Bronchial smooth muscle cell (primary cell): ENCODE data around the gene GPANK1. TPM values are rescaled to one million over a fixed set of nuclear protein-coding genes. Genes with fewer than 3 reads are reported as not detected.

Experiments
- total RNA-seq: library from RNA; depleted of rRNA; stranded (reverse); fragments of >200 nt; gene quantifications from 2 replicates; pipeline ENCODE4 v1.2.1, GENCODE V29; 2014

GPANK1 gene
- 12.2 and 14.3 TPM in 2 replicates for total RNA-seq

DNA sequence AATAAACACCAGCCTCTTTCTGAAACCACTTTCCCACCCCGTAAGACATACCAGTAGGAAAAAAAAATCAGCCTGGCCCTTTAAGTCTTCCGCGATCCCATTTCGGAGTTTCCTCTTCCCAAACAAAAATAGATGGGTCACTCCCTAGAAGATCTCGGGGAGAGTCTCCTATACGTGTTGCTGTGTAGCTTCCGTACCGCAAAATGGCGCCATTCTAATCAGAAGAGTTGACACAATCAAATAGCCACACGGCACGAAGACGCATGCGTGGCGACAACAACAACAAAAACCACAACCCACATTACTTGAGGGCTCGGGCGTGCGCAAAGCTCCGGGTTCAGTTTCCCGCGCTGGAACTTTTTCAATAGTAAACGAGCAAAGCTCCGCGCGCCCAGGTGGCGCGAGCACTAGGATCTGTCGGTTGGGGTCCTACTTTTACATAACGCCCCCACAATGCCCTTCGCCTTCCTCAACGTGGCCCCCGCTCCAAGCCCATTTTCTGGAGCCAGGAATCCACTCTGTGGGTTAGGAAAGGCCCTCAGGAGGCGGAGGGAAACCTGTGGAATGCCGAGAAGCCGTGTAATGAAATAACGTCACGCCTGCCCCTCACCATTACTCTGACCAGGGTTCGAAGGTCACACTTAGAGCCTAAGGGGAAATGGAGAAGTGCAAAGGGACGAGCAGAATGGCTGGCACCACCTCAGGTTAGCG lies at the start of gene GPANK1:
Gene GPANK1, minus strand, starts transcription at position 208 of the 711 bp plus-strand sequence. CDS start 519 bp downstream, outside the sequence.

DNA sequence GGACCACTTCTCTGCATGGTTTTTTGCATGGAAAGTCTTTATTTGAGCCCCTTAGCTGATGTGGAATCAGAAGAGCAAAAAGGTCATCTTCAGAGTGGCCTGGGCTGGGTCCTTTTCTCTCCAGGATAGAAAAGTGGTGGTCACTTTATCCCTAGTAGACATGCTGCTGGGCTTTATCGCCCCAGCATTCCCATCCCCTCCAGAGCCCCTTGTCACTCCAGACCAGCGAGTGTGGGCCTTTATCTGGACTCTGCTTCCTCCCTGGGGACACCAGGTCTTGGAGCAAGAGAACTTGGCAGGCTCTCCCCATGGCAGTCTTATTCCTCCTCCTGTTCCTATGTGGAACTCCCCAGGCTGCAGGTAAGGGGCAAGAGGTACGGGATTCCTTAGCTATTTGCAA lies 41.8 kb upstream of the GPANK1 start, which contains the start of gene LY6G6F:
Gene LY6G6F, plus strand, starts transcription at position 268 of the 400 bp plus-strand sequence. Its CDS starts 41 bp downstream, at position 309.

DNA sequence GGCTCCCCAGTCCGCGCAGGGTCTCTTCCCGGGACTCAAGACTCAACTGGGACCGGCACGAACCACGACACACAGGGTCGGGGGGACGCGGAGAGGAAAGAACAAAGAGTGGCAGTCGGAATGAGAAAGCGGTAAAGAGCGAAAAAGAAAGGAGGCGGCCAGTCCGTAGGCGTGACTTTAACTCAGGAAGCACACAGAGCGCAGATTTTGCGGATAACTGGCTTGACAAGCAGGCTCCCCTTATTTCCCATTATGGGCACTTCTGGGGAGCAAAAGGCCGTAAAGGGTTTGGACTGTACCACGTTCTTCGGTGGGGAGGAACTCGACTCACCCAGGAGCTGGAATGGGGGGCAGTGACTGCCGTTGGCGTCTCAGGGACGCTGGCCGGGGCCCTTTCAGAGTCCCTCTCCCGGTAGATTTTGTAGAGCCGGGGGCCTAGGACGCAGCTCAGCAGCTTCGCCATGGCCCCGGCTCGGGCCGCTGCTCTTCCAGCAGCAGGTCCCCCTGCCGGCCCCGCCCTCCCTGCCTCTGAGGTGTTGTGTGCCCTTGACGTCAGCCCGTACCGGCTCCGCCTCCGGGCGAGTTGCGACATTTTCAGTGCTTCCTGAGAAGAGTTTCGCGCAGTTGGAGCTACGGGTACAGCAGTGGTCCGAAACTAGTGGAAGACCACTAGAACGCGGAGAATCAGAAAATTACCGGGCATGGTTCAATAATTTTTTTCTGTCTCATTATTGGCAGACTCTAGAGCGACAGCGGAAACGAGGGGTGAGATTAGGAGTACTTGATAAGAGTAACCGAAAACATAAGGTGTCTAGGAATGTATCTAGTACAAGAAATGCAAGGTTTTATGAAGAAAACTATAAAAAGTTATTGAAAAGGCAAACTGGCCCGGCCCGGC lies 38.3 kb upstream of the GPANK1 start, which contains the start of gene ABHD16A:
Gene ABHD16A, minus strand, starts transcription at position 506 of the 898 bp plus-strand sequence. Its CDS starts 43 bp downstream, at position 463.

DNA sequence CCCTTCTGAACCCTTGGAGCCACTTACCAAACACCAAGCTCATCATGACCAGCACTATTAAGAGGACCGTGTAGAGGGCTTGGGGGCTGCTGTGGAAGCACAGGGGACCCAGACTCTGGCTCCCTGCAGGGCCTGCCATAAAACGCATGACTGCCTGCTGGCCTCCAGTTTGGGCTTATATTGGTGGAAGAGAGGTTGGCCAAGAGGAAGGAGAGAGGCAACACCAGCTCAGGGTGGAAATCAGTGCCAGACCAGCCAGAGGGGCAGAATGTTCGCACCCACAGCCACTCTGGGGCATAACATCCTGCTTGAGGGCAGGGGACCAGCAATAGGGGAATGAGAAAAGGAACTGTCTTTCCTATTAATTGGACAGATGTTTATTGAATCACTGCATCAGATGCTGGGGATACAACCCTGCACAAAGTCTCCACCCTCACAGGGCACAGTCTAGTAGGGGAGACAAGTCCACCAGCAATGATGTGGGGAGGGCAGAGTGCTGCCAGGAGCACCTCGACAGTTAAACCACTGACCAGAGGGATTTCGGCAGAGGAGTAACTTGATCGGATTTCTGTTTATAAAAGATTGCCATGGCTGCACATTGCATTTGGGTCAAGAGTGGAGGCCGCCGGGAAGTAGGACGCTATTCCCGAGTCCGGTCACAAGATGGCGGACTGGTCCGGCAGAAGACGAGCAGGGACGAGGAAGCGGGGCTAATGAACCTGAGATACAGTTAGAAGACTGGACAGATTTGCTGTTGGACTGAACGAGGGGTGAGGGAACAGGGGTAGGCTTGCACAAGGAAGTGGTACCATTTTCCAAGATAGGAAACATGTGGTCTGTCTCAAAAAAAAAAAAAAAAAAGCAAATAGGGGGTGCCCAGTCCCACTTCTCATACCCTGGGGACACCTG lies 15.7 kb upstream of the GPANK1 start, which contains the start of gene LY6G5C:
Gene LY6G5C, minus strand, starts transcription at position 842 of the 909 bp plus-strand sequence. Its CDS starts 694 bp downstream, at position 148.

DNA sequence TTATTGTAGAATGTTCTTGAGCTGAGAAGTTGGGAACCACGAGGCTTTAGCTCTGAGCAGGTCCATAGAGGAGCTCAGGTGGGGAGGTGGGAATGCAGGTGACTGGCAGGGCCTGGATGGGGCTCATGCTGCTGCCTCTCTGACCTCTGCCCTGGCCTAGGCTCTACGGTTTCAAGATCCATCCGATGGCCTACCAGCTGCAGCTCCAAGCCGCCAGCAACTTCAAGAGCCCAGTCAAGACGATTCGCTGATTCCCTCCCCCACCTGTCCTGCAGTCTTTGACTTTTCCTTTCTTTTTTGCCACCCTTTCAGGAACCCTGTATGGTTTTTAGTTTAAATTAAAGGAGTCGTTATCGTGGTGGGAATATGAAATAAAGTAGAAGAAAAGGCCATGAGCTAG lies 4.9 kb upstream of the GPANK1 start, which contains the start of gene LY6G5B:
Gene LY6G5B, plus strand, starts transcription at position 301 of the 400 bp plus-strand sequence. CDS start 975 bp downstream, outside the sequence.

DNA sequence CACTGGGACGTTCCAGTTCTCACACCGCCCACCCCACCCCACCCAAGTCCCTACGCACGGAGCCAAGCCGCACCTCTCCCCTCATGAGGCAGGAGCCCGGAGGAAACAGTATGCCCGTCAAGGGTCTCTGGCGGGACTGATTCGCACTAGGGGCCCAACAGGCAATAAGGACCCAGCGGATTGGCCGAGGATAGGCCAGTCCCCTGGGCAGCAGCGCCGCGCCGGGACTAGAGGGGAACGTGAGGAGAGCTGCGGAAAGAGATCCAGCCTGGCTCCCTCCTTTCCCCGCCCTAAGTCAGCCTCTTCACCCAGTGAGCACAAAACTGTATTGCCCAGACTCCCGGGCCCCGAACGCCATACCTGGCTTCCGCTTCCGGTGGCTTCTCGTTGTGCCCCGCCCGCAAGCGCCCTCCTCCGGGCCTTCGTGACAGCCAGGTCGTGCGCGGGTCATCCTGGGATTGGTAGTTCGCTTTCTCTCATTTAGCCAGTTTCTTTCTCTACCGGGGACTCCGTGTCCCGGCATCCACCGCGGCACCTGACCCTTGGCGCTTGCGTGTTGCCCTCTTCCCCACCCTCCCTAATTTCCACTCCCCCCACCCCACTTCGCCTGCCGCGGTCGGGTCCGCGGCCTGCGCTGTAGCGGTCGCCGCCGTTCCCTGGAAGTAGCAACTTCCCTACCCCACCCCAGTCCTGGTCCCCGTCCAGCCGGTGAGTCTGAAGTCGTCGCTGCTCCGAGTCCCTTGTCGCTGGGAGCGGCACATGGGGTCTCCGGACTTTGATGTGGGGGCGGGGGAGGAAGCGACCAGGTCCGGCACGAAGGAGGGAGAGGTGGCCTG lies 922 bp upstream of the GPANK1 start, which contains the start of gene CSNK2B:
Gene CSNK2B, plus strand, starts transcription at position 580 of the 836 bp plus-strand sequence. CDS start 752 bp downstream, outside the sequence.

DNA sequence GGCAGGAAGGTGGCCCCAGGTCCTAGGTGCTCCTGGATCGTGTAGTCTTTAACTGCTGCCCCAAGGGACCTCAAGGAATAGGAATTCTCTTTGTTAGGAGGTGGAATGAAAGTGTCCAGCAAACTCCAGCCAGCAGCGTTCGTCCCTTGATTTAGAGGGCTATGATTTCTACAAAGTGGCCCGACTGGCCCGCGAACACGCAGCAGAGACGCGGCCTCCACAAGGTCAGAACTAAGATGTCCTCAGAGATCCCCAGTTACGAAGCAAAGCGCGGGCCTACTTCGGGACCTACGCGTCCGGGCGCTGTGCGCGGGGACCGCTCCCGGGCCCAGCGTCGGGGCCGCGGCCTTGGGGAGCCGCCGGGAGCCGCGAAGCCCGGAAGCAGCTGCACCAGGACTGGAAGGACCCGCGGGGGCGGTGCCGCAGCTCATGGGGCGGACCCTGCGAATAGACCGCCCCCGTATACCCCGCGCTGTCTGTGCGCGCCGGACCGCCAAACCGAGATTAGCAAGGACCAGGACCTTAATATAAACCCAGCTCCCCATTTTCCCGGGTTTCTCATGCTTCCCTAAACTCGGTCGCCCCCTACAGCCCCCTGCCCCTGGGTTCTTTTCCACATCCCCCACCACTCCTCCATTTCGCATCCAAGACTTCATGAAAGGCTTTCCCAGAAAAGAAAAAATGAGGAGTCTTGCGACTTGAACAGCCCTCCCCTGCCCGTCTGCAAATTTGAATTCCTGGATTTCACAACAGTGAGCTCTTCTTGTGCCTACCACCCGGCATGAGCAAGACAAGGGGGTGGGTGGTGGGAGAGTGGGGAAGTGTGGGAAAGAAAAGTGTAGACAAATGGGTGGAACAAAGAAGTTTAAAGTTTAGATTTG lies 4.2 kb downstream of the GPANK1 start, which contains the start of gene C6orf47:
Gene C6orf47, minus strand, starts transcription at position 398 of the 881 bp plus-strand sequence. CDS start 831 bp downstream, outside the sequence.

DNA sequence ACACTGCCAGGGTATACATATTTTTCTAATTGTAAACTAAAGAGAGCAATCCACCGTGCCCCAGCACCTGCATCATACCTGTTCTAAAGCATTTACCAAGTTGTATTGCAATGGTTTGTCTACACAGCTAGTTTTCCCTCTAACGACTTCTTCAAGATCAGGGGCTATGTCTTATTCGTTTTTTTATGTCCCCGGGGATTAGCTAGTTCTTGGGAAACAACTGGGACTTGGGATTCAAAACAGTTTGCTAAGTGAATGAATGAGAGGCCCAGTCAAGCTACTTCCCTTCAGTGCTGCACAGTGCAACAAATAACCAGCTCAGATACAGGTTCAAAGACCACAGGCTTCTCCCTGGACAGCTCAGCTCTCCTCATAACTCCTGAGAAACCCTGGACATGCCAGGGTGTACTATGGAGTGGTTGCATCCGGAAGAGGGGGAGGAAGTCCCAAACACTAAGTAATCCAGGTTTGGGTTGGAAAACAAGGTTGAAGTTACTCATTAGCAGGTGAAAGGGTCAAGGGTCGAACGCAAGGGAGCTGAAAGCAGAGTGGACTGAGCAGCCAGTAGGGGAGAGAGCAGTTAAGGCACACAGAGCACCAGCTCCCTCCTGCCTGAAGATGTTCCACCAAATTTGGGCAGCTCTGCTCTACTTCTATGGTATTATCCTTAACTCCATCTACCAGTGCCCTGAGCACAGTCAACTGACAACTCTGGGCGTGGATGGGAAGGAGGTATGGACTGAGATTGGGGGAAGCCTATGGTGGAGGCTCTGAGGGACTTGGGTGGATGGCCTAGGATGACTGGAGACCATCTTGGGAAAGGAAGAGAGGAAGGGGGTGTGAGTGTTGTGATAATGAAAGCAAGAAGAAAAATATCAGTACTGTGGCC lies 9.2 kb downstream of the GPANK1 start, which contains the start of gene APOM:
Gene APOM, plus strand, starts transcription at position 546 of the 889 bp plus-strand sequence. Its CDS starts 73 bp downstream, at position 619.

DNA sequence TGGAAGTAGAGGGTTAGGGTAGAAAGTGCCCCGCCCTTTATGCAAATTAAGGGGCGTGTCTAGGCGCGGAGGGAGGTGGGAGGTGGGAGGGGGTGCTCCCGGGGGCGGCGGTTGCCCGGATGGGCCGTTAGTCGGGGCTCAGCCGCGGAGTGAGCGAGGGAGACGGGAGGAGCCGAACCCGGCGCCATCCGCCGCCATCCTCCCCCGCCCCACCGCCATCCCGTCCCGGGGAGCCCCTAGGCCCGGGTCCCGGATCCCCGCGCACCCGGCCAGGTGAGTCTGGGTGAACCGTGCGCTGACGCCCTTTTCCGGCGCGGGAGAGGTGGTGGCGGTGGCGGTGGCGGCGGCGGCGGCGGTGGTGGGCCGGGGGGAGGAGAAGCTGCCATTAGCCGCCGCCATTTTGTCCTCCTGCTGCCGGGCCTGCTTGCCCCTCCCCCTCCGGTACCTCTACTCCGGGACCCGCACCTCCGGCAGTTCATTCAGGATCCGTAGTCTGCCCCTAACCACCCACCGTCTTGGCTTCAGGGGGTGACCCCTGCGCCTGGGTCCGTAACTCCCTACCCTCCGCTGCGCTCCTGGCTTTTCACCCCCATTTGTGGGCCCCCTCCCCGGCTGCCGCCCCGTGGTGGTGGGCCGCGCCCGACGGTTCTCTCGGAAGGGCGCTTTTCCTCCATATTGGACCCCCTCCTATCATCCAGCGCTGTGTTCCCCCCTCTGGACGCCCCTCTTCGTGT lies 44.0 kb downstream of the GPANK1 start, which contains the start of gene PRRC2A:
Gene PRRC2A, plus strand, starts transcription at position 130 of the 734 bp plus-strand sequence. CDS start 2,075 bp downstream, outside the sequence.

DNA sequence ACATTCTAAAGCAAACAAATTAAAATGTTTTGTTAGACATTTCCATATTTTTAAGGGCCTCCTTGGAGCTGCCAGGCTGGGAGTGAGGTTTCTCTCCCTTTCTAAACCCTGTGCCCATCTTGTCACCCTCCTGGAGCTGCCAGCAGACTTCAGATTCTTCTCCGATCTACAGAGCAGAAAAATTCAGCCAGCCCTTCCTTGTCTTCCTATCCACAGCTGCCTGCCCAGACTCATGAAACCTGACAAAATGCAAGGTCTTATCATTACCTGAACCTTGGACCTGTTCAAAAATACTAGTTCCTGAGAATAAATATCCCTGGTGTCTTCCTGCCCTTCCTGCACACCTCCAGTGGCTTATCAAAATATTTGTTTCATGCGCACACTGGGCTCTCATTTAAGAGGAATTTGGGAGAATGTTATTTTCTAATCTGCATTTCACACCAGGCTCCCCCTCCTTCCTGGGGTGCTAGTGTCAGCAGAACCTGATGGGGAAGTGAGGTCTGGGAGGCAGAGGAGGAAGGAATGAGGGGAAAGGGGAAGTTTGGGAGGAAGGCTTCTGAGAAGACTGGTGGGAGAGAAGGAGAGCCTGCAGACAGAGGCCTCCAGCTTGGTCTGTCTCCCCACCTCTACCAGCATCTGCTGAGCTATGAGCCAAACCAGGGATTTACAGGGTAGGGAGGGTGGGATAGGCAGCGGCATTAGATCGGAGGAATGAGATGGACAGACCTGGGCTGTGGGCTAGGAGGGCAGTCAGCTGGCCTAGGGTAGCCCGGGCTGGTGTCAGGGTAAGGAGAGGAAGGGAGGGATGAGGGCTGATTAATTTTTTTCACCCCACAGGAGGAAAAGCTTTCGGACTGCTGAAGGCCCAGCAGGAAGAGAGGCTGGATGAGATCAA lies 49.9 kb downstream of the GPANK1 start, which contains the start of gene AIF1:
Gene AIF1, plus strand, starts transcription at position 551 of the 895 bp plus-strand sequence. Its CDS starts 96 bp downstream, at position 647.

Other genes starting within 250 kb of the GPANK1 start
- 3.1 and 6.1 TPM in 2 replicates for gene MICB, start 166.9 kb downstream of the GPANK1 start, total RNA-seq
- not detected in 2 replicates for gene MCCD1, start 136.0 kb downstream of the GPANK1 start, total RNA-seq
- 324 and 339 TPM in 2 replicates for gene DDX39B, start 123.0 kb downstream of the GPANK1 start, total RNA-seq
- gene ATP6V1G2, start 118.4 kb downstream of the GPANK1 start, total RNA-seq, result 8.9 and 10.4 TPM in 2 replicates
- 32.9 and 39.4 TPM in 2 replicates for gene NFKBIL1, start 117.4 kb downstream of the GPANK1 start, total RNA-seq
- gene LTA, start 92.7 kb downstream of the GPANK1 start, total RNA-seq, result not detected in 2 replicates
- gene TNF, start 89.4 kb downstream of the GPANK1 start, total RNA-seq, result not detected in 2 replicates
- gene LTB, start 82.6 kb downstream of the GPANK1 start, total RNA-seq, result not detected in 2 replicates
- 0.09 and 0.32 TPM in 2 replicates for gene LST1, start 78.7 kb downstream of the GPANK1 start, total RNA-seq
- not detected in 2 replicates for gene NCR3, start 72.0 kb downstream of the GPANK1 start, total RNA-seq
- not detected in 2 replicates for gene AIF1, start 49.8 kb downstream of the GPANK1 start, total RNA-seq
- 18.4 and 18.6 TPM in 2 replicates for gene PRRC2A, start 44.3 kb downstream of the GPANK1 start, total RNA-seq
- gene BAG6, start 12.3 kb downstream of the GPANK1 start, total RNA-seq, result 81.1 and 90.6 TPM in 2 replicates
- 1.6 and 1.8 TPM in 2 replicates for gene APOM, start 9.1 kb downstream of the GPANK1 start, total RNA-seq
- 16.9 and 19.9 TPM in 2 replicates for gene C6orf47, start 4.2 kb downstream of the GPANK1 start, total RNA-seq
- gene CSNK2B, start 1.1 kb upstream of the GPANK1 start, total RNA-seq, result 70.2 and 83.9 TPM in 2 replicates
- gene LY6G5B, start 5.0 kb upstream of the GPANK1 start, total RNA-seq, result 2.2 and 4.0 TPM in 2 replicates
- gene LY6G5C, start 16.1 kb upstream of the GPANK1 start, total RNA-seq, result 0.09 and 0.63 TPM in 2 replicates
- gene ABHD16A, start 38.3 kb upstream of the GPANK1 start, total RNA-seq, result 54.5 and 96.4 TPM in 2 replicates
- not detected in 2 replicates for gene LY6G6F, start 41.9 kb upstream of the GPANK1 start, total RNA-seq
- 0.47 TPM in 1 of 2 replicates, not detected in the other for gene LY6G6D, start 50.4 kb upstream of the GPANK1 start, total RNA-seq
- gene LY6G6C, start 56.7 kb upstream of the GPANK1 start, total RNA-seq, result not detected in 2 replicates
- not detected in 2 replicates for gene MPIG6B, start 58.4 kb upstream of the GPANK1 start, total RNA-seq
- 152 and 207 TPM in 2 replicates for gene DDAH2, start 64.3 kb upstream of the GPANK1 start, total RNA-seq
- 521 and 664 TPM in 2 replicates for gene CLIC1, start 71.5 kb upstream of the GPANK1 start, total RNA-seq
- 2.7 and 3.6 TPM in 2 replicates for gene MSH5, start 75.0 kb upstream of the GPANK1 start, total RNA-seq
- gene SAPCD1, start 97.7 kb upstream of the GPANK1 start, total RNA-seq, result 0.26 and 1.3 TPM in 2 replicates
- gene VWA7, start 112.3 kb upstream of the GPANK1 start, total RNA-seq, result 0.79 and 0.86 TPM in 2 replicates
- 28.1 and 36.1 TPM in 2 replicates for gene VARS1, start 130.8 kb upstream of the GPANK1 start, total RNA-seq
- gene LSM2, start 142.0 kb upstream of the GPANK1 start, total RNA-seq, result 17.8 and 19.1 TPM in 2 replicates
- gene HSPA1L, start 150.3 kb upstream of the GPANK1 start, total RNA-seq, result 1.7 and 2.3 TPM in 2 replicates
- gene HSPA1A, start 150.5 kb upstream of the GPANK1 start, total RNA-seq, result 92.2 and 182 TPM in 2 replicates
- gene HSPA1B, start 162.7 kb upstream of the GPANK1 start, total RNA-seq, result 149 and 280 TPM in 2 replicates
- gene NEU1, start 197.8 kb upstream of the GPANK1 start, total RNA-seq, result 73.7 and 87.3 TPM in 2 replicates
- gene SLC44A4, start 214.0 kb upstream of the GPANK1 start, total RNA-seq, result 0.52 TPM in 1 of 2 replicates, not detected in the other
- 76.3 and 106 TPM in 2 replicates for gene EHMT2, start 232.7 kb upstream of the GPANK1 start, total RNA-seq
- gene ZBTB12, start 237.1 kb upstream of the GPANK1 start, total RNA-seq, result 9.6 and 14.6 TPM in 2 replicates